Right atrium auricular region (tissue), 2 donors: ENCODE results near the gene ATOH7. TPM values are rescaled to one million over a fixed set of nuclear protein-coding genes. Genes with fewer than 3 reads are reported as not detected.

Experiments
- DNase-seq: peaks from one replicate; pipeline ENCODE4 v3.0.0-alpha.2; 2019; ENCODE audit warnings: low spot score
- H3K27ac ChIP-seq, 2 donors: fragments of 200-600 bp; sonication (generic); 1 replicate in 1 of 2; 2 replicates in 1 of 2; pipeline ENCODE4 v1.5.1; 2016 to 2019
- H3K27me3 ChIP-seq, 2 donors: fragments of 200-600 bp; sonication (generic); one replicate each; pipeline versions ENCODE4 v1.5.1 to v1.6.0; 2017 to 2019
- H3K36me3 ChIP-seq: fragments of 200-600 bp; sonication (generic); one replicate; pipeline ENCODE4 v1.5.1; 2016
- H3K4me1 ChIP-seq, 2 donors: fragments of 200-600 bp; sonication (generic); one replicate each; pipeline versions ENCODE4 v1.5.1 to v1.6.0; 2017 to 2019
- H3K4me3 ChIP-seq, 2 donors: fragments of 200-600 bp; sonication (generic); 1 replicate in 1 of 2; 2 replicates in 1 of 2; pipeline ENCODE4 v1.5.1; 2017 to 2019; ENCODE audit warnings: mild to moderate bottlenecking in 1 of 2, moderate library complexity in 1 of 2
- H3K9me3 ChIP-seq, 2 donors: fragments of 200-600 bp; sonication (generic); one replicate each; pipeline ENCODE4 v1.5.1; 2019
- total RNA-seq, 2 donors: library from RNA; depleted of rRNA; stranded (reverse); fragments of >200 nt; gene quantifications; one replicate each; pipeline ENCODE4 v1.1.0, GENCODE V29; 2016
- TF ChIP-seq, protein P1 (sequence below), 2 donors: fragments of 200-600 bp; sonication (generic); IDR thresholded peaks; one replicate each; pipeline ENCODE4 v1.5.1; 2019; ENCODE audit warnings: antibody characterized with exemption in 2 of 2

ATOH7 gene
- total RNA-seq, 2 donors from 2014 or later, result not detected

DNA sequence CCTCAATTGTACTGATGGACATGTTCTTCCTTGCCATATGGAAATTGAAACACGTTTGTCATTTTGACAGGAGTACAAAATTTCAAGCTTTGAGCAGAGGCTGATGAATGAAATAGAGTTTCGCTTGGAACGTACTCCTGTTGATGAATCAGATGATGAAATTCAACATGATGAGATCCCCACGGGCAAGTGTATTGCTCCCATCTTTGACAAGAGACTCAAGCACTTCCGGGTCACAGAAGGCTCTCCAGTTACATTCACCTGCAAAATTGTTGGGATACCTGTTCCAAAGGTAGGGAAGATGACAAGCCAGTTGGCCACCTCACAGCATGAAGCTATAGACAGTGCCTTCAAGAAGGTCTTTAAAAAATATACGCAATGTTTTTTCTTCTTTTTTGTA lies 43.1 kb downstream of the ATOH7 start:
- no peaks in the 10 kb centered on the region for H3K27me3 ChIP-seq
- H3K27ac ChIP-seq, result no peak overlapping the region
- H3K4me1 ChIP-seq, result no peaks in the 10 kb centered on the region
- no peaks in the 10 kb centered on the region for H3K36me3 ChIP-seq
- no peak overlapping the region for H3K4me3 ChIP-seq
- H3K9me3 ChIP-seq, result no peaks in the 10 kb centered on the region
- DNase-seq, result no peak
- TF ChIP-seq, protein P1, sequence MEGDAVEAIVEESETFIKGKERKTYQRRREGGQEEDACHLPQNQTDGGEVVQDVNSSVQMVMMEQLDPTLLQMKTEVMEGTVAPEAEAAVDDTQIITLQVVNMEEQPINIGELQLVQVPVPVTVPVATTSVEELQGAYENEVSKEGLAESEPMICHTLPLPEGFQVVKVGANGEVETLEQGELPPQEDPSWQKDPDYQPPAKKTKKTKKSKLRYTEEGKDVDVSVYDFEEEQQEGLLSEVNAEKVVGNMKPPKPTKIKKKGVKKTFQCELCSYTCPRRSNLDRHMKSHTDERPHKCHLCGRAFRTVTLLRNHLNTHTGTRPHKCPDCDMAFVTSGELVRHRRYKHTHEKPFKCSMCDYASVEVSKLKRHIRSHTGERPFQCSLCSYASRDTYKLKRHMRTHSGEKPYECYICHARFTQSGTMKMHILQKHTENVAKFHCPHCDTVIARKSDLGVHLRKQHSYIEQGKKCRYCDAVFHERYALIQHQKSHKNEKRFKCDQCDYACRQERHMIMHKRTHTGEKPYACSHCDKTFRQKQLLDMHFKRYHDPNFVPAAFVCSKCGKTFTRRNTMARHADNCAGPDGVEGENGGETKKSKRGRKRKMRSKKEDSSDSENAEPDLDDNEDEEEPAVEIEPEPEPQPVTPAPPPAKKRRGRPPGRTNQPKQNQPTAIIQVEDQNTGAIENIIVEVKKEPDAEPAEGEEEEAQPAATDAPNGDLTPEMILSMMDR (IDR thresholded peaks at IDR 0.05), result no peak

DNA sequence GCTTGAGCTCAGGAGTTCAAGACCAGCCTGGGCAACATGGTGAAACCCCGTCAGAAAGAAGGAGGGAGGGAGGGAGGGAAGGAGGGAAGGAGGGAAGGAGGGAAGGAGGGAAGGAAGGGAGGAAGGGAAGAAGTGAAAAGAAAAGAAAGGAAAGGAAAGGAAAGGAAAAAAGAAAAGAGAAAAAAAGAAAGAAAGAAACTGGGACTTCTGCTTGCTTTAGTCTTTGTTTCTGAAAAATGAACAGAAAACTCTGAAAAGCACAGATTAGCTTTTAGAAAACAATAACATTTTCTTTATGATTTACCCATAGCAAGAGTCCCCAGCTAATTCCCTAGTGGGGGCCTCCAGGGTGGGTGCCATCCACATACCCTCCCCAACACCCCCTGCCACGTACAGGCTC lies 46.8 kb downstream of the ATOH7 start:
- no peak overlapping the region for H3K27ac ChIP-seq
- no peak overlapping the region for H3K4me3 ChIP-seq
- H3K9me3 ChIP-seq, result no peaks in the 10 kb centered on the region
- H3K36me3 ChIP-seq, result no peaks in the 10 kb centered on the region
- DNase-seq, result no peak
- TF ChIP-seq, protein P1 (IDR thresholded peaks at IDR 0.05), result no peak
- H3K4me1 ChIP-seq, result no peaks in the 10 kb centered on the region
- H3K27me3 ChIP-seq, result no peaks in the 10 kb centered on the region

DNA sequence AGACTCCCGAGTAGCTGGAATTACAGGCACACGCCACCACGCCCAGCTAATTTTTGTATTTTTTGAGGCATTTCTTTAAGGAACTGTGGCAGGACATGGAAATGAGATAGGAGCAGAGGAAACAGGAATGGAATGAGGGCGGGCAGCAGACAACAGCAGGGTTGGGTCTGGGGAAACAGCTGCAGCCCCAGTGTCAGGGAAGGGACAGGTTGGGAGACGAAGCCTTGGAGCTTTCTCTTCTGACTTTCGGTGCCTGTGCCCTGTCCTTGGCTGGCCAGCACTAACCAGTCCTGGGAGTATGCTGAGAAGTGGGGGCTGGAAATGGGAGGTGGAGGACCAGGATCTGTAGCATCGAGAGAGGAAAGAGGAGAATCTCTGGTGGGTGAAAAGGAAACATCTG lies 47.4 kb downstream of the ATOH7 start:
- no peak overlapping the region for H3K27ac ChIP-seq

More for the DNA sequence above, 47.4 kb downstream of the ATOH7 start:
- TF ChIP-seq, protein P1 (IDR thresholded peaks at IDR 0.05), result no peak
- no peak for DNase-seq
- Histone ChIP-seq H3K4me1 (no peaks in the 10 kb centered on the region), H3K27me3 (no peaks in the 10 kb centered on the region), H3K36me3 (no peaks in the 10 kb centered on the region), H3K4me3 (no peak overlapping the region), H3K9me3 (no peaks in the 10 kb centered on the region)

Other genes starting within 250 kb of the ATOH7 start
- 10 to 100 TPM; 22.0 to 22.5 TPM for gene HERC4, start 156.8 kb downstream of the ATOH7 start, total RNA-seq
- gene MYPN, start 122.6 kb downstream of the ATOH7 start, total RNA-seq, result 100 to 1,000 TPM in 1 of 2 donors, 10 to 100 TPM in 1; 93.5 to 145 TPM
- 10 to 100 TPM; 29.7 to 34.8 TPM for gene HNRNPH3, start 100.0 kb upstream of the ATOH7 start, total RNA-seq
- 1 to 10 TPM; 2.7 to 4.5 TPM for gene PBLD, start 100.8 kb upstream of the ATOH7 start, total RNA-seq
- gene RUFY2, start 175.2 kb upstream of the ATOH7 start, total RNA-seq, result 10 to 100 TPM in 1 of 2 donors, 1 to 10 TPM in 1; 8.3 to 11.0 TPM
- 1 to 10 TPM in 1 of 2 donors, under 1 TPM in 1; 0.90 to 1.3 TPM for gene DNA2, start 239.9 kb upstream of the ATOH7 start, total RNA-seq